GM12891 (cell line): ENCODE results near the gene ZNF837.
A peak's percentile ranks its signal among the peaks of the same experiment; 100 is the strongest.

Experiments
- DNase-seq: peaks from one replicate; pipeline ENCODE4 v3.0.0; 2011; ENCODE audit warnings: low spot score; ENCODE audit not compliant: insufficient read length
- FAIRE-seq: peaks from 2 replicates; lab custom pipeline; 2011; peaks lifted over from hg19 to GRCh38; lab: Jason Lieb, UNC
- PAX5 ChIP-seq: IDR thresholded peaks from 2 replicates; pipeline ENCODE4 v1.6.1; 2011; ENCODE audit warnings: low read length, moderate library complexity, mild to moderate bottlenecking; ENCODE audit not compliant: insufficient read depth, severe bottlenecking
- POLR2A ChIP-seq: IDR thresholded peaks from 2 replicates; pipeline ENCODE4 v1.6.1; 2011; ENCODE audit warnings: low read depth, low read length, control low read depth
- POLR2AphosphoS5 ChIP-seq: IDR thresholded peaks from 2 replicates; pipeline ENCODE4 v1.6.1; 2011; ENCODE audit warnings: low read depth, low read length, control low read depth
- POU2F2 ChIP-seq: IDR thresholded peaks from 2 replicates; pipeline ENCODE4 v1.6.1; 2011; ENCODE audit warnings: low read depth, mild to moderate bottlenecking, control low read depth, low read length, moderate library complexity
- SPI1 ChIP-seq: IDR thresholded peaks from 2 replicates; pipeline ENCODE4 v1.6.1; 2011; ENCODE audit warnings: low read depth, low read length, control low read depth
- TAF1 ChIP-seq: IDR thresholded peaks from 2 replicates; pipeline ENCODE4 v1.6.1; 2011; ENCODE audit warnings: low read depth, low read length, control low read depth

The ZNF837 gene

GRCh38 chr19:58374200-58374599 is 6.6 kb downstream of the ZNF837 start:
- DNase-seq (no peak), FAIRE-seq (no peak)
- TF ChIP-seq SPI1 (no peak), POU2F2 (no peak), TAF1 (no peak), POLR2A (no peak), PAX5 (no peak), POLR2AphosphoS5 (no peak)

GRCh38 chr19:58372311-58373133 is 8.3 kb downstream of the ZNF837 start:
- TF ChIP-seq POU2F2 (no peak), TAF1 (no peak), POLR2A (no peak), PAX5 (no peak), POLR2AphosphoS5 (no peak), SPI1 (no peak)
- DNase-seq = no peak
- no peak for FAIRE-seq

GRCh38 chr19:58368561-58369360 is 12.1 kb downstream of the ZNF837 start:
- no peak for FAIRE-seq
- TF ChIP-seq TAF1 = no peak
- no peak for TF ChIP-seq SPI1
- TF ChIP-seq POLR2A = no peak
- TF ChIP-seq POLR2AphosphoS5 = no peak
- TF ChIP-seq PAX5 = no peak

GRCh38 chr19:58367698-58368454 is 13.0 kb downstream of the ZNF837 start:
- DNase-seq (no peak), FAIRE-seq (no peak)
- TF ChIP-seq PAX5 = no peak
- TF ChIP-seq SPI1 = no peak
- no peak for TF ChIP-seq POU2F2
- no peak for TF ChIP-seq POLR2AphosphoS5
- TF ChIP-seq TAF1 = no peak
- no peak for TF ChIP-seq POLR2A

More at GRCh38 chr19:58368561-58369360, 12.1 kb downstream of the ZNF837 start:
- DNase-seq = no peak

GRCh38 chr19:58366585-58367430 is 14.0 kb downstream of the ZNF837 start:
- FAIRE-seq (no peak), DNase-seq (no peak)
- no peak for TF ChIP-seq POU2F2
- TF ChIP-seq SPI1 = no peak
- no peak for TF ChIP-seq POLR2AphosphoS5
- TF ChIP-seq TAF1 = no peak

- DNase-seq = no peak
- peak; percentile 89 for TF ChIP-seq SPI1
- no peak for TF ChIP-seq POLR2A
- no peak for TF ChIP-seq PAX5
- no peak for TF ChIP-seq TAF1
- FAIRE-seq = peak; percentile 77
These were observed 16.7 kb downstream of the ZNF837 start for GRCh38 chr19:58364146-58364545.

- peak; percentile 100 for DNase-seq
These were observed 18.4 kb downstream of the ZNF837 start, which contains the start of gene ZNF497 for GRCh38 chr19:58362272-58362994. Gene ZNF497 (minus strand): TSS chr19:58362751. CDS start chr19:58357635, 5,116 bp downstream.

GRCh38 chr19:58361900-58362271 is 18.9 kb downstream of the ZNF837 start:
- DNase-seq (peak; percentile 68), FAIRE-seq (no peak)
- TF ChIP-seq TAF1 (no peak), SPI1 (no peak), PAX5 (no peak), POLR2A (no peak), POU2F2 (no peak), POLR2AphosphoS5 (no peak)

More at GRCh38 chr19:58362272-58362994, 18.4 kb downstream of the ZNF837 start, which contains the start of gene ZNF497:
- TF ChIP-seq PAX5 (no peak), TAF1 (peak; percentile 75; the same call in 1 of the 2 replicates), POLR2AphosphoS5 (peak; percentile 64; the same call in 1 of the 2 replicates), SPI1 (no peak), POLR2A (peak; percentile 84), POU2F2 (0 out of 2 replicates have a peak, but pooled peaks have one; percentile 34)
- FAIRE-seq = peak; percentile 100
